Tibial nerve (tissue), 4 donors: ENCODE results near the gene USH1G.

Experiments
- CTCF ChIP-seq, 5 experiments: fragments of 200-600 bp in 3 of 5; fragments of 450-650 bp in 2 of 5; sonication (generic) in 3 of 5; IDR thresholded peaks; one replicate each; pipeline ENCODE4 v1.5.1; 2016 to 2019; ENCODE audit warnings: antibody characterized with exemption in 5 of 5, mild to moderate bottlenecking in 3 of 5, moderate library complexity in 2 of 5
- EP300 ChIP-seq, 2 donors: sonication (generic); formaldehyde crosslinking; IDR thresholded peaks; one replicate each; pipeline ENCODE4 v1.6.1; 2017; ENCODE audit warnings: antibody characterized with exemption in 2 of 2, mild to moderate bottlenecking in 1 of 2
- POLR2A ChIP-seq, 2 donors: fragments of 450-650 bp; IDR thresholded peaks; one replicate each; pipeline ENCODE4 v1.6.1; 2017; ENCODE audit warnings: antibody characterized with exemption in 2 of 2, mild to moderate bottlenecking in 2 of 2, moderate library complexity in 2 of 2

- TF ChIP-seq POLR2A (IDR thresholded peaks at IDR 0.05) = no peak
- TF ChIP-seq CTCF (IDR thresholded peaks at IDR 0.05) = no peak
- no peak for TF ChIP-seq EP300 (IDR thresholded peaks at IDR 0.05)
Measured at GRCh38 chr17:74916136-74916850, 6.8 kb downstream of the USH1G start.
